ENCODE data around the gene GPATCH2L.

Gene GPATCH2L

DNA sequence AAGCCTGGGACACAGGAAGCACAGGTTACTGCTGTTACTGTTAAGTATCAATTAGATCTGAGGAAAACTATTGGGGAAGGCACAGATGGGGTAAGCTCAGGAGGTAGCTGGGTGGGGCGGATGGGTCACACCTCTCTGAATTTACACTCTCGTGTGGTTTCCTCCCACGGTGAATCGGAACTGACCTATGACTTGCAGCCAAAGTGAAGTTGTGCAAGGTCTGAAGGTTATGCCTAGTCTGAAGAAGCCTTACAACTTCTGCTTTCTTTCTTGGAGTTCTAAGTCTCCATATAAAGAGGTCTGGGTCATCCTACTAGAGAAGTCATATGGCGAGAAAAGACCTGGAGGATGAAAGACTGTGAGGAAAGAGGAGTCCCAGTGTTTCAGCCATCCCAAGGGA lies 25.6 kb upstream of the GPATCH2L start:
- TF ChIP-seq, protein P1, sequence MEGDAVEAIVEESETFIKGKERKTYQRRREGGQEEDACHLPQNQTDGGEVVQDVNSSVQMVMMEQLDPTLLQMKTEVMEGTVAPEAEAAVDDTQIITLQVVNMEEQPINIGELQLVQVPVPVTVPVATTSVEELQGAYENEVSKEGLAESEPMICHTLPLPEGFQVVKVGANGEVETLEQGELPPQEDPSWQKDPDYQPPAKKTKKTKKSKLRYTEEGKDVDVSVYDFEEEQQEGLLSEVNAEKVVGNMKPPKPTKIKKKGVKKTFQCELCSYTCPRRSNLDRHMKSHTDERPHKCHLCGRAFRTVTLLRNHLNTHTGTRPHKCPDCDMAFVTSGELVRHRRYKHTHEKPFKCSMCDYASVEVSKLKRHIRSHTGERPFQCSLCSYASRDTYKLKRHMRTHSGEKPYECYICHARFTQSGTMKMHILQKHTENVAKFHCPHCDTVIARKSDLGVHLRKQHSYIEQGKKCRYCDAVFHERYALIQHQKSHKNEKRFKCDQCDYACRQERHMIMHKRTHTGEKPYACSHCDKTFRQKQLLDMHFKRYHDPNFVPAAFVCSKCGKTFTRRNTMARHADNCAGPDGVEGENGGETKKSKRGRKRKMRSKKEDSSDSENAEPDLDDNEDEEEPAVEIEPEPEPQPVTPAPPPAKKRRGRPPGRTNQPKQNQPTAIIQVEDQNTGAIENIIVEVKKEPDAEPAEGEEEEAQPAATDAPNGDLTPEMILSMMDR (IDR thresholded peaks at IDR 0.05; ENCODE audit: low read depth, low read length, missing control alignments), result no peak
- DNase-seq (ENCODE audit: low read depth), result no peak
- H3K4me3 ChIP-seq (ENCODE audit: low read depth, low read length), result no peak overlapping the region
- in situ Hi-C loops (cut with HindIII; ENCODE audit: low sequenced_read_pairs), result loop anchor here (25.0 kb wide), 1 partner anchor 414 kb away; no protein-coding TSS in a partner anchor

DNA sequence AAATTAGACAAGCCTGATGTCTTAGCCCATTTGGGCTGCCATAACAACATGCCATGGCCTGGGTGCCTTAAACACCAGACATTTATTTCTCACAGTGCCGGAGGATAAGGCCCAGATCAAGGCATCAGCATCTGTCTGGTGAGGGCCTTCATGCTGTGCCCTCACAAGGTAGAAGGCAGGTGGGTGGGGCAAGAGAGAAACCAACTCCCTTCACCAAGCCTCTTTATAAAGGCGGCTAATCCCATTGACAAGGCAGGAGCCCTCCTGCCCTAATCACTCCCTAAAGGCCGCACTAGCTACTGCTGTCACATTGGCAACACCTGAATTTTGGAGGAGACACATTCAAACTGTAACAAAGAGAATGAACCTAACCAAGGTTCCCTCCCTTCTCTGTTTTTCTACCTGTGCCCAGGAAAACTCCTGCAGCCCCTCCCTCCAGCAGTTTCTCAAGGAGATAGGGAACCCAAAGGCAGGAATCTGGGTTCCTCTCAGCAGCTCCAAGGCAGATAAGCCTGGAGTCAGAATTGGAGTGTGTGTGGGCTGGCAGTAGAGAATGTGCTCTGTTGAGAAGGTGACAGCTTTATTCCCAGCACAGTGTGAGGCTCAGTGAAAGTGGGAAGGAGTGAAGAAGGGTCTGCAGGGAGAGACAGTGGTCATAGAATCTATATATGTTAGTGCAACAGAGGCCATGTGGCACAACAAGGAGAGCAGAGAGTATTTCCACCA lies 21.7 kb upstream of the GPATCH2L start:
- no peak for DNase-seq (ENCODE audit: low read depth)
- no peak overlapping the region for H3K4me3 ChIP-seq (ENCODE audit: low read depth, low read length)
- TF ChIP-seq, protein P1 (IDR thresholded peaks at IDR 0.05; ENCODE audit: low read depth, low read length, missing control alignments), result no peak
- in situ Hi-C loops (cut with HindIII; ENCODE audit: low sequenced_read_pairs), result loop anchor here (25.0 kb wide), 1 partner anchor 418 kb away; no protein-coding TSS in a partner anchor

DNA sequence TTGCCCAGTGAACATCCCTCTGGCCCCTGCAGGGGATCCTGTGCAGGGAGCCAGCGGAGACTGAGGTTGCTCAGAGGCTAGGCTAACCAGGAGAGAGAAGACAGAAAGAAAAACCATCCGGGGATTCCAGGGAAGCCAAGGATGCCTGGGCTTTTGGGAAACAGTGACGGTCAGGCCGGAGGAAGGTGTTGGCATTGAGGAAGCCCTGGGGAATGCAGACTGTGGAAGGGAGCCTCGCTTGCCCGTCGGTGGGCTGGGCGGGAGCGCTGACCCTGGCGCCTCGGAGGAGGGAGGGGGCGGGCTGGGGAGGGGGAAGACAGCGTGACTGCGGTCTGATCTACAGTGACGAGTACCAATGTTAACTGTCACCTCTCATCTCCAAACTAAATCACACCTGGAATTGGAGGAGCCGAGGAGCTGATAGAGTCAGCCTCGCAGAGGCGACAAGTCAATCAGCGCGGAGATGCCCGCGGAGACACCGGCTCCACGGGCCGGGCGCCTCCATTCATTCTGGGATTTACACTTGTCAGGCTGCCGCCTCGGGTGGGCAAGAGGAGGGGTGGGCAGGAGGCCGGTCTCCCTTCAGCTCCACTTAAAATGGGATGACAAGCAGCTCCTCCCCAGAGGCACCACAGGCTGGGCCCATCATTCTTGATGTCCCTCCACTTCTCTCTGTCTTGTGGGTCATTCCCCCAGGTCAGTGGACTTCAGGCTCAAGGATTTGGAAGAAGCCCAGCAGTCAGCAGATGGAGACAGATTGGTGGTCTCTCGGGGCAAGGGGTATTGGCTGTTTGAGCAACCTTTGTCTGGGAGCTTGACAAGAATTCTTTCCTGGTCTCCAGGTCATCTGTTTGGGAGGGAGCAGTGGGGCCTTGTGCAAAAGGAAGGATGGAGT lies 20.4 kb upstream of the GPATCH2L start:
- no peak overlapping the region for H3K4me3 ChIP-seq (ENCODE audit: low read depth, low read length)
- in situ Hi-C loops (cut with HindIII; ENCODE audit: low sequenced_read_pairs), result loop anchor here (25.0 kb wide), 1 partner anchor 419 kb away; no protein-coding TSS in a partner anchor
- TF ChIP-seq, protein P1 (IDR thresholded peaks at IDR 0.05; ENCODE audit: low read depth, low read length, missing control alignments), result no peak
- no peak for DNase-seq (ENCODE audit: low read depth)

DNA sequence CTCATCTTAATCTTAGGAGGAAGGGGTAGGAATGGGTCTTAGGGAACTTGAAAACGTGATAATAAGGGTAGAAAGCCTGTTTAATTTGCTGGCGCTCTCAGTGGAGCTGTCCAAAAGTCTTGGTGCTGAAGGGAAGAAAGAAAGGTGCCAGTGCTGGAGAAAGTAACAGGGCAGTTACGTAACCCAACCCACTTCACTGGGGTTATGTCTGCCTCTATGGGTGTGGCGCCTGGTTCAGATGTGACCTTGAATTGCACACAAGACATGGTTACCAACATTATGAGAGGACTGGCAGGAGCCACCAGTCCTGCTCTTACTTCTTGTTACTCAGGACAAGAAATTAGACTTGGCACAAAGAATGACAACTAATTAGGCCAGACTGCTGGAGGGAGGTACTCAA lies 18.6 kb upstream of the GPATCH2L start:
- no peak overlapping the region for H3K4me3 ChIP-seq (ENCODE audit: low read depth, low read length)
- peak; percentile 4 for DNase-seq (ENCODE audit: low read depth)
- in situ Hi-C loops (cut with HindIII; ENCODE audit: low sequenced_read_pairs), result loop anchor here (25.0 kb wide), 1 partner anchor 421 kb away; no protein-coding TSS in a partner anchor
- TF ChIP-seq, protein P1 (IDR thresholded peaks at IDR 0.05; ENCODE audit: low read depth, low read length, missing control alignments), result no peak

DNA sequence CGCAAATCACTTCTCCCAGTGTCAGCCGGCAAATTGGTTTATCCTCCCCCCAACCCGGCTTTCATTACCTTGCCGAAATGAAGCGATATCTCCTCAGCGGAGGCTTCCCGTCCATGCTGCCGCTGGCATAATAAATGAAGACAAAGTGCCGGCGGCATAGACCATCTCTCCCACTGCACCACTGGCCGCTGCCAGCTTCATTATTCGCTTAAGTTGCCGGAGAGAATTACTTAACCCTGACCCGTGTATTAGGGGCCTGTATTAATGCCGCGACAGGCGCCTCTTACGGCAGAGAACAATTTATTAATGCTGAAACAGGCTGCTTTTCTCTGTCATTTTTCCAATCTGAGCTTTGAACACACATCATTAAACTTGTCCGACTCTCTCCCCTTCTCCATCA lies 17.5 kb upstream of the GPATCH2L start:
- DNase-seq (ENCODE audit: low read depth), result no peak
- in situ Hi-C loops (cut with HindIII; ENCODE audit: low sequenced_read_pairs), result loop anchor here (25.0 kb wide), 1 partner anchor 422 kb away; no protein-coding TSS in a partner anchor
- H3K4me3 ChIP-seq (ENCODE audit: low read depth, low read length), result no peak overlapping the region
- TF ChIP-seq, protein P1 (IDR thresholded peaks at IDR 0.05; ENCODE audit: low read depth, low read length, missing control alignments), result no peak

DNA sequence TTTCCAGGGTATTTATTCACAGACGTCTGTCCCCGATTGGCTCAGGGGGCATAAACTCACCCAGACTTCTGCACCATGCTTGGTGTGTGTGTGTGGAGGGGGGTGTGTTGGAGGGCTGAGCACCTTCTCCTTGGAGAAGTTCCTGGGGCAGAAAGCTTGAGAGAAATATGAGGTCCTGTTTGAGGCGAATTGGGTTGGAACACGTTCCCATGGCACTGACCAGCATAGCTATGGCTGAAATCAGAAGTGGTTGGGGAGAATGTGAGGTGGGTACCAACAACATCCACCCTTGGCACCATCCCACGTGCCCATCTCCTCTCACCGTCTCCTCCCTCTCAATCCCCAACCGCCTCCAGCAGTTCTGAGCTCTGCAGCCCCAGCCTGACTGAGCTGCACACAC lies 16.0 kb upstream of the GPATCH2L start:
- in situ Hi-C loops (cut with HindIII; ENCODE audit: low sequenced_read_pairs), result loop anchor here (25.0 kb wide), 1 partner anchor 423 kb away; no protein-coding TSS in a partner anchor
- TF ChIP-seq, protein P1 (IDR thresholded peaks at IDR 0.05; ENCODE audit: low read depth, low read length, missing control alignments), result no peak
- H3K4me3 ChIP-seq (ENCODE audit: low read depth, low read length), result no peak overlapping the region
- DNase-seq (ENCODE audit: low read depth), result no peak

Measured in astrocyte of the cerebellum (primary cell).